Rectal smooth muscle tissue (tissue), 1 donor: ENCODE measurements around the gene SLC12A3.
"Not testable (repeated sequence)": the region's sequence is repeated elsewhere in the genome, so short reads cannot be mapped to it uniquely, and the experiment has no call there.

Experiments used
- H3K27ac ChIP-seq: one replicate; pipeline ENCODE4 v1.7.0; 2013; ENCODE audit warnings: low read depth, low read length, inconsistent platforms
- H3K27me3 ChIP-seq: one replicate; pipeline ENCODE4 v1.7.0; 2013; ENCODE audit warnings: low read length; ENCODE audit not compliant: control insufficient read depth, insufficient read depth
- H3K36me3 ChIP-seq: one replicate; pipeline ENCODE4 v1.7.0; 2013; ENCODE audit warnings: low read length; ENCODE audit not compliant: control insufficient read depth, insufficient read depth
- H3K4me1 ChIP-seq: one replicate; pipeline ENCODE4 v1.7.0; 2013; ENCODE audit warnings: low read length; ENCODE audit not compliant: control insufficient read depth, insufficient read depth
- H3K4me3 ChIP-seq: one replicate; pipeline ENCODE4 v1.7.0; 2013; ENCODE audit warnings: low read length
- H3K9ac ChIP-seq: one replicate; pipeline ENCODE4 v1.7.0; 2013; ENCODE audit warnings: low read length

The SLC12A3 gene

GRCh38 chr16:56865394-56866062 is 521 bp downstream of the SLC12A3 start:
- Histone ChIP-seq H3K4me3 (no peak overlapping the region), H3K27ac (no peak overlapping the region), H3K9ac (no peak overlapping the region), H3K36me3 (no peaks in the 10 kb centered on the region), H3K27me3 (no peaks in the 10 kb centered on the region), H3K4me1 (no peaks in the 10 kb centered on the region)

GRCh38 chr16:56866955-56867830 is 2.2 kb downstream of the SLC12A3 start:
- no peak overlapping the region for H3K4me3 ChIP-seq
- no peaks in the 10 kb centered on the region for H3K27me3 ChIP-seq
- no peaks in the 10 kb centered on the region for H3K36me3 ChIP-seq
- H3K27ac ChIP-seq, result no peak overlapping the region
- no peak overlapping the region for H3K9ac ChIP-seq
- no peaks in the 10 kb centered on the region for H3K4me1 ChIP-seq

- H3K4me3 ChIP-seq, result no peak overlapping the region
- H3K36me3 ChIP-seq, result no peaks in the 10 kb centered on the region
- H3K4me1 ChIP-seq, result no peaks in the 10 kb centered on the region
- no peaks in the 10 kb centered on the region for H3K27me3 ChIP-seq
- H3K9ac ChIP-seq, result no peak overlapping the region
- H3K27ac ChIP-seq, result no peak overlapping the region
Observed at GRCh38 chr16:56868175-56868574, 3.2 kb downstream of the SLC12A3 start.

GRCh38 chr16:56868766-56869165 is 3.8 kb downstream of the SLC12A3 start:
- H3K27ac ChIP-seq, H3K4me1 ChIP-seq, H3K36me3 ChIP-seq, H3K27me3 ChIP-seq, H3K4me3 ChIP-seq, H3K9ac ChIP-seq: not testable (repeated sequence)

- no peaks in the 10 kb centered on the region for H3K36me3 ChIP-seq
- H3K4me3 ChIP-seq, result no peak overlapping the region
- H3K4me1 ChIP-seq, result no peaks in the 10 kb centered on the region
- H3K27me3 ChIP-seq, result no peaks in the 10 kb centered on the region
- H3K9ac ChIP-seq, result no peak overlapping the region
- H3K27ac ChIP-seq, result no peak overlapping the region
Observed at GRCh38 chr16:56869513-56870275, 4.7 kb downstream of the SLC12A3 start.

GRCh38 chr16:56870276-56870888 is 5.4 kb downstream of the SLC12A3 start:
- Histone ChIP-seq H3K27me3 (no peaks in the 10 kb centered on the region), H3K4me3 (no peak overlapping the region), H3K36me3 (no peaks in the 10 kb centered on the region), H3K4me1 (no peaks in the 10 kb centered on the region), H3K27ac (no peak overlapping the region), H3K9ac (no peak overlapping the region)

- H3K27me3 ChIP-seq, result no peaks in the 10 kb centered on the region
- no peak overlapping the region for H3K4me3 ChIP-seq
- H3K4me1 ChIP-seq, result no peaks in the 10 kb centered on the region
- no peak overlapping the region for H3K9ac ChIP-seq
- no peaks in the 10 kb centered on the region for H3K36me3 ChIP-seq
- H3K27ac ChIP-seq, result no peak overlapping the region
Observed at GRCh38 chr16:56871172-56871593, 6.2 kb downstream of the SLC12A3 start.

GRCh38 chr16:56872863-56873391 is 7.9 kb downstream of the SLC12A3 start:
- Histone ChIP-seq H3K4me3 (no peak overlapping the region), H3K9ac (no peak overlapping the region), H3K4me1 (no peaks in the 10 kb centered on the region), H3K36me3 (no peaks in the 10 kb centered on the region), H3K27ac (no peak overlapping the region), H3K27me3 (no peaks in the 10 kb centered on the region)

GRCh38 chr16:56874800-56875199 is 9.8 kb downstream of the SLC12A3 start:
- no peak overlapping the region for H3K9ac ChIP-seq
- H3K4me1 ChIP-seq, result no peaks in the 10 kb centered on the region
- H3K4me3 ChIP-seq, result no peak overlapping the region
- H3K36me3 ChIP-seq, result no peaks in the 10 kb centered on the region
- no peak overlapping the region for H3K27ac ChIP-seq
- no peaks in the 10 kb centered on the region for H3K27me3 ChIP-seq

GRCh38 chr16:56876048-56876447 is 11.0 kb downstream of the SLC12A3 start:
- Histone ChIP-seq H3K4me1 (no peaks in the 10 kb centered on the region), H3K9ac (no peak overlapping the region), H3K27me3 (no peaks in the 10 kb centered on the region), H3K27ac (no peak overlapping the region), H3K4me3 (no peak overlapping the region), H3K36me3 (no peaks in the 10 kb centered on the region)

- no peaks in the 10 kb centered on the region for H3K4me1 ChIP-seq
- H3K4me3 ChIP-seq, result no peak overlapping the region
- no peak overlapping the region for H3K27ac ChIP-seq
- H3K36me3 ChIP-seq, result no peaks in the 10 kb centered on the region
- no peaks in the 10 kb centered on the region for H3K27me3 ChIP-seq
- no peak overlapping the region for H3K9ac ChIP-seq
Observed at GRCh38 chr16:56877486-56878182, 12.6 kb downstream of the SLC12A3 start.
